NCI-H2196 treated with DMSO at 0.1 percent for 48 hours (cell line): ENCODE measurements around the gene ELOVL7.
"Not testable (repeated sequence)": the region's sequence is repeated elsewhere in the genome, so short reads cannot be mapped to it uniquely, and the experiment has no call there.

ENCODE experiments used
- DNase-seq: peaks from one replicate; lab custom pipeline; 2025; ENCODE audit not compliant: unreplicated experiment; lab: John Stamatoyannopoulos, UW

ELOVL7 gene

GRCh38 chr5:60830581-60831127 is 13.4 kb downstream of the ELOVL7 start:
- no peak for DNase-seq

GRCh38 chr5:60829490-60830266 is 14.4 kb downstream of the ELOVL7 start:
- no peak for DNase-seq

GRCh38 chr5:60827201-60827600 is 16.9 kb downstream of the ELOVL7 start:
- no peak for DNase-seq

- no peak for DNase-seq
Measured at GRCh38 chr5:60826653-60827052, 17.4 kb downstream of the ELOVL7 start.

- DNase-seq, result no peak
Measured at GRCh38 chr5:60823574-60823973, 20.5 kb downstream of the ELOVL7 start.

- no peak for DNase-seq
Measured at GRCh38 chr5:60822285-60822556, 21.8 kb downstream of the ELOVL7 start.

- no peak for DNase-seq
Measured at GRCh38 chr5:60821488-60822284, 22.4 kb downstream of the ELOVL7 start.

GRCh38 chr5:60820593-60821487 is 23.2 kb downstream of the ELOVL7 start:
- DNase-seq, result no peak

GRCh38 chr5:60816138-60816537 is 27.9 kb downstream of the ELOVL7 start:
- not testable (repeated sequence) for DNase-seq

- no peak for DNase-seq
Measured at GRCh38 chr5:60814498-60814897, 29.6 kb downstream of the ELOVL7 start.

GRCh38 chr5:60812426-60812825 is 31.6 kb downstream of the ELOVL7 start:
- DNase-seq, result no peak

GRCh38 chr5:60811105-60811504 is 33.0 kb downstream of the ELOVL7 start:
- DNase-seq, result no peak

- no peak for DNase-seq
Measured at GRCh38 chr5:60810438-60811085, 33.5 kb downstream of the ELOVL7 start.

GRCh38 chr5:60809891-60810425 is 34.1 kb downstream of the ELOVL7 start:
- DNase-seq, result no peak

GRCh38 chr5:60806591-60807243 is 37.4 kb downstream of the ELOVL7 start:
- DNase-seq, result no peak

GRCh38 chr5:60805463-60805862 is 38.6 kb downstream of the ELOVL7 start:
- DNase-seq, result no peak

GRCh38 chr5:60803712-60804111 is 40.4 kb downstream of the ELOVL7 start:
- DNase-seq, result no peak

- DNase-seq, result no peak
Measured at GRCh38 chr5:60802986-60803385, 41.1 kb downstream of the ELOVL7 start.

- DNase-seq, result no peak
Measured at GRCh38 chr5:60802226-60802625, 41.8 kb downstream of the ELOVL7 start.
